Panc1 (cell line): ENCODE measurements around the gene GPSM1. TPM values are rescaled to one million over a fixed set of nuclear protein-coding genes. Genes with fewer than 3 reads are reported as not detected.

ENCODE experiments used
- ATAC-seq: fragments of 200-7000 bp; cut with Tn5 transposase; 2 replicates; pipeline ENCODE4 v1.9.1; 2020; ENCODE audit warnings: mild to moderate bottlenecking, moderate library complexity
- BruUV-seq: library from RNA; stranded (reverse); fragments of 400-500 nt; replicated peaks from 2 replicates; lab custom pipeline; 2021; lab: Mats Ljungman, UMichigan
- CTCF ChIA-PET: fragments of 300-600 bp; sonication (Branson Sonifier 250); formaldehyde crosslinking; loops from one replicate; lab custom pipeline; 2022; ENCODE audit warnings: antibody characterized with exemption; lab: Charles Lee
- POLR2A ChIA-PET: fragments of 300-600 bp; sonication (Branson Sonifier 250); formaldehyde crosslinking; loops from one replicate; lab custom pipeline; 2022; ENCODE audit warnings: antibody characterized with exemption; lab: Charles Lee
- DNase-seq: peaks from one replicate; pipeline ENCODE4 v3.0.0-alpha.2; 2010; ENCODE audit warnings: low read depth, low spot score
- H3K27ac ChIP-seq: 2 replicates; pipeline ENCODE4 v1.5.1; 2011; ENCODE audit warnings: mild to moderate bottlenecking, low read length, inconsistent platforms
- H3K27me3 ChIP-seq: fragments of 200-500 bp; sonication (Bioruptor generic); 2 replicates; pipeline ENCODE4 v1.6.0; 2014; ENCODE audit warnings: low read length, inconsistent platforms; ENCODE audit not compliant: control insufficient read depth, insufficient read depth
- H3K36me3 ChIP-seq: fragments of 200-500 bp; sonication (Bioruptor generic); 2 replicates; pipeline ENCODE4 v1.5.1; 2014; ENCODE audit warnings: inconsistent platforms, mild to moderate bottlenecking, low read length, moderate library complexity; ENCODE audit not compliant: control insufficient read depth, insufficient read depth
- H3K4me1 ChIP-seq: 2 replicates; pipeline ENCODE4 v1.5.1; 2011; ENCODE audit warnings: inconsistent platforms, mild to moderate bottlenecking, low read length, moderate library complexity; ENCODE audit not compliant: control insufficient read depth, insufficient read depth
- H3K4me3 ChIP-seq, 2 experiments: 2 replicates each; pipeline ENCODE4 v1.5.1; 2011 to 2012; ENCODE audit warnings: low read depth in 2 of 2, low read length in 2 of 2, mild to moderate bottlenecking in 2 of 2, inconsistent platforms in 1 of 2, moderate library complexity in 1 of 2
- H3K9me3 ChIP-seq: fragments of 200-500 bp; sonication (Bioruptor generic); 2 replicates; pipeline ENCODE4 v1.5.1; 2014; ENCODE audit warnings: low read depth, mild to moderate bottlenecking, inconsistent platforms, low read length, moderate library complexity; ENCODE audit not compliant: control insufficient read depth, insufficient read depth
- POLR2AphosphoS5 ChIP-seq: IDR thresholded peaks from 2 replicates; pipeline ENCODE4 v1.6.1; 2012; ENCODE audit warnings: mild to moderate bottlenecking, low read depth, low read length, moderate library complexity
- SIN3A ChIP-seq: IDR thresholded peaks from 2 replicates; pipeline ENCODE4 v1.6.1; 2012; ENCODE audit warnings: low read depth, mild to moderate bottlenecking, low read length, moderate library complexity, borderline replicate concordance; ENCODE audit not compliant: insufficient read depth
- TCF7L2 ChIP-seq: IDR thresholded peaks from 2 replicates; pipeline ENCODE4 v1.6.1; 2011; ENCODE audit warnings: mild to moderate bottlenecking, low read depth, low read length, inconsistent platforms
- in situ Hi-C: cut with HindIII; loops from 2 replicates; pipeline ENCODE4 v1.10.0; 2016; ENCODE audit warnings: low sequenced_read_pairs, low pct_unique_long_range_greater_than_20kb
- intact Hi-C: fragments of 100-400 bp; cut with micrococcal nuclease; formaldehyde crosslinking; loops from one replicate; pipeline ENCODE4 v1.10.0; 2022; ENCODE audit not compliant: unreplicated experiment
- total RNA-seq: library from RNA; stranded (reverse); gene quantifications from one replicate; pipeline ENCODE4 v1.2.1, GENCODE V29; 2021; ENCODE audit not compliant: unreplicated experiment
- TF ChIP-seq, protein P1 (sequence below): fragments of 450-650 bp; IDR thresholded peaks from 2 replicates; pipeline ENCODE4 v1.5.1; 2017; ENCODE audit warnings: mild to moderate bottlenecking
- TF ChIP-seq, protein P2 (sequence below), 2 experiments: IDR thresholded peaks; 2 replicates each; pipeline ENCODE4 v1.6.1; 2011 to 2012; ENCODE audit warnings: low read depth in 2 of 2, control low read depth in 1 of 2, low read length in 1 of 2, mild to moderate bottlenecking in 1 of 2, moderate library complexity in 1 of 2; ENCODE audit not compliant: insufficient read depth in 1 of 2

GPSM1 gene
- total RNA-seq, 1 experiment from 2014 or later = 14.2 TPM

DNA sequence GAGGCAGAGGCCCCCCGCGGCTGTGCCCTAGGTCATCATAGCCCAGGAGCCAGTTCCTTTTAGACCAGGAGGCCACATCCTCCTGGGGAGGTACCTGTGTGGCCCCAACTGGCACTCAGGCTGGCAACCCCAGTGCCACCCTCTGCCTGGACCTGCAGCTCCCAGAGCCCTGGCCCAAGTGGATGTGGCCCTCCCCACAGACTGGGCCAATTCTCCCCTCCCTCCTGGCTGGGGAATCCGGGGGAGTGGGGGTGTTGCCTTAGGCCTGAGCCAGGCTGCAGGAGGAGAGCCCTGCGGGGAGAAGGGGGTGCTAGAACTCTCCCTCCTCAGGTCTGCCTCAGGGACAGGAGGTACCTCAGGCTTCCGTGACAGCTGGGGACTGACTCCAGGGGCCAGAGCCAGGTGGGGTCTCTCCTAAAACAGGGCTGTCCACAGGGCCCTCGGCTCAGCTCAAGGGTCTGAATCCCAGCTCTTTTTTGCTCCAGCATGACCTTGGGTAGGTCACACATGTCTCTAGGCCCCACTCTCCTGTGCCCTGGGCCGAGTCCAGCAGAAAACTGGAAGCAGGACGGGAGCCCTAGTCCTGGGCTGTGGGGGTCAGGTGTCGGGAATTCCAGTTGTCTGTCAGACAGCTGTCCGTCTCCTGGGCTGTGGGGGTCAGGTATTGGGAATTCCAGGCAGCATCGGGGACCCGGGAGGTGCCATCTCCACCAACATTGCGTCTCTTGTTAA lies 26.6 kb downstream of the GPSM1 start:
- ChIA-PET POLR2A (no interaction called here), CTCF (interaction anchor here (0.6 kb wide), 1 partner anchor 12 kb away, joined by 3 read pairs; no protein-coding TSS in a partner anchor)
- no peaks in the 10 kb centered on the region for H3K27me3 ChIP-seq
- BruUV-seq = no TSS peak
- H3K9me3 ChIP-seq = no peaks in the 10 kb centered on the region
- intact Hi-C loops (no loop called here), in situ Hi-C loops (no loop called here)
- ATAC-seq (peak; percentile 19), DNase-seq (no peak)
- H3K4me1 ChIP-seq = peaks cover 19% of the 10 kb centered on the region
- H3K27ac ChIP-seq = peak overlapping the region; percentile 34
- H3K36me3 ChIP-seq = no peaks in the 10 kb centered on the region
- no peak overlapping the region for H3K4me3 ChIP-seq
- TF ChIP-seq SIN3A (no peak), TCF7L2 (no peak), POLR2AphosphoS5 (no peak)
- TF ChIP-seq, protein P1, sequence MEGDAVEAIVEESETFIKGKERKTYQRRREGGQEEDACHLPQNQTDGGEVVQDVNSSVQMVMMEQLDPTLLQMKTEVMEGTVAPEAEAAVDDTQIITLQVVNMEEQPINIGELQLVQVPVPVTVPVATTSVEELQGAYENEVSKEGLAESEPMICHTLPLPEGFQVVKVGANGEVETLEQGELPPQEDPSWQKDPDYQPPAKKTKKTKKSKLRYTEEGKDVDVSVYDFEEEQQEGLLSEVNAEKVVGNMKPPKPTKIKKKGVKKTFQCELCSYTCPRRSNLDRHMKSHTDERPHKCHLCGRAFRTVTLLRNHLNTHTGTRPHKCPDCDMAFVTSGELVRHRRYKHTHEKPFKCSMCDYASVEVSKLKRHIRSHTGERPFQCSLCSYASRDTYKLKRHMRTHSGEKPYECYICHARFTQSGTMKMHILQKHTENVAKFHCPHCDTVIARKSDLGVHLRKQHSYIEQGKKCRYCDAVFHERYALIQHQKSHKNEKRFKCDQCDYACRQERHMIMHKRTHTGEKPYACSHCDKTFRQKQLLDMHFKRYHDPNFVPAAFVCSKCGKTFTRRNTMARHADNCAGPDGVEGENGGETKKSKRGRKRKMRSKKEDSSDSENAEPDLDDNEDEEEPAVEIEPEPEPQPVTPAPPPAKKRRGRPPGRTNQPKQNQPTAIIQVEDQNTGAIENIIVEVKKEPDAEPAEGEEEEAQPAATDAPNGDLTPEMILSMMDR = no peak
- TF ChIP-seq, protein P2, sequence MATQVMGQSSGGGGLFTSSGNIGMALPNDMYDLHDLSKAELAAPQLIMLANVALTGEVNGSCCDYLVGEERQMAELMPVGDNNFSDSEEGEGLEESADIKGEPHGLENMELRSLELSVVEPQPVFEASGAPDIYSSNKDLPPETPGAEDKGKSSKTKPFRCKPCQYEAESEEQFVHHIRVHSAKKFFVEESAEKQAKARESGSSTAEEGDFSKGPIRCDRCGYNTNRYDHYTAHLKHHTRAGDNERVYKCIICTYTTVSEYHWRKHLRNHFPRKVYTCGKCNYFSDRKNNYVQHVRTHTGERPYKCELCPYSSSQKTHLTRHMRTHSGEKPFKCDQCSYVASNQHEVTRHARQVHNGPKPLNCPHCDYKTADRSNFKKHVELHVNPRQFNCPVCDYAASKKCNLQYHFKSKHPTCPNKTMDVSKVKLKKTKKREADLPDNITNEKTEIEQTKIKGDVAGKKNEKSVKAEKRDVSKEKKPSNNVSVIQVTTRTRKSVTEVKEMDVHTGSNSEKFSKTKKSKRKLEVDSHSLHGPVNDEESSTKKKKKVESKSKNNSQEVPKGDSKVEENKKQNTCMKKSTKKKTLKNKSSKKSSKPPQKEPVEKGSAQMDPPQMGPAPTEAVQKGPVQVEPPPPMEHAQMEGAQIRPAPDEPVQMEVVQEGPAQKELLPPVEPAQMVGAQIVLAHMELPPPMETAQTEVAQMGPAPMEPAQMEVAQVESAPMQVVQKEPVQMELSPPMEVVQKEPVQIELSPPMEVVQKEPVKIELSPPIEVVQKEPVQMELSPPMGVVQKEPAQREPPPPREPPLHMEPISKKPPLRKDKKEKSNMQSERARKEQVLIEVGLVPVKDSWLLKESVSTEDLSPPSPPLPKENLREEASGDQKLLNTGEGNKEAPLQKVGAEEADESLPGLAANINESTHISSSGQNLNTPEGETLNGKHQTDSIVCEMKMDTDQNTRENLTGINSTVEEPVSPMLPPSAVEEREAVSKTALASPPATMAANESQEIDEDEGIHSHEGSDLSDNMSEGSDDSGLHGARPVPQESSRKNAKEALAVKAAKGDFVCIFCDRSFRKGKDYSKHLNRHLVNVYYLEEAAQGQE (IDR thresholded peaks at IDR 0.05; ENCODE audit: insufficient read depth in 1 of 2, low read depth in 2 of 2, low read length in 1 of 2) = no peak

DNA sequence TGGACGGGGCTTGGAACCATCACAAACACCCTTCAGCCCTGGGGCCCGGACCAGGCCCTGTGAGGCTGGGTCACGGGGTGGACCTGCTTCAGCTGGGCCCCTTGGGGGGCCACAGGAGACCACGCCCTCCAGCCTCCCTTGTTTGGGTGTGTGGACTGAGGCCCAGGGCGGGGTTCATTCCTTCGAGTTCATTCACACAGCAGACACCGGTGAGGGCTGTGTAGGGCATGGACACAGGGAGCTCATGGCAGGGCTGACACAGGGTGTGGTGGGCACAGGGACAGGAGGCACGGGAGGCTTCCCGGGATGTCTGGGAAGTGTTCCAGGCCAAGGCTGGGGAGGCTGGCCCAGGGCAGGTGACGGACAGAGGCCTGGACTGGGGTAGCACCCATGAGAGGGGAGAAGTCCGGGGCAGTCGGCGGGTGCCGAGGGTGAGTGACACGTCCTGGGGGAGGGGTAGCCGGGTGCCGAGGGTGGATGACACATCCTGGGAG lies 27.3 kb downstream of the GPSM1 start:
- POLR2A ChIA-PET = no interaction called here
- peak overlapping the region; percentile 51; the same call in 1 of the 2 replicates for H3K27ac ChIP-seq
- in situ Hi-C loops (no loop called here), intact Hi-C loops (no loop called here)
- peak overlapping the region in 1 of 2 experiments; percentile 14; a peak in 1 of 4 replicates for H3K4me3 ChIP-seq
- no peaks in the 10 kb centered on the region for H3K36me3 ChIP-seq
- TF ChIP-seq, protein P1 = no peak
- TF ChIP-seq SIN3A = no peak
- TF ChIP-seq TCF7L2 = no peak
- TF ChIP-seq, protein P2 (IDR thresholded peaks at IDR 0.05; ENCODE audit: insufficient read depth in 1 of 2, low read depth in 2 of 2, low read length in 1 of 2) = no peak
- TF ChIP-seq POLR2AphosphoS5 = no peak
- ATAC-seq = peak; percentile 59
- BruUV-seq = no TSS peak
- CTCF ChIA-PET = interaction anchor here (0.6 kb wide), 1 partner anchor 12 kb away, joined by 3 read pairs; no protein-coding TSS in a partner anchor
- H3K9me3 ChIP-seq = no peaks in the 10 kb centered on the region
- peaks cover 19% of the 10 kb centered on the region for H3K4me1 ChIP-seq
- no peak for DNase-seq
- no peaks in the 10 kb centered on the region for H3K27me3 ChIP-seq
